Endodermal cell (in vitro differentiated cells): ENCODE measurements around the gene HNRNPA3. TPM values are rescaled to one million over a fixed set of nuclear protein-coding genes. Genes with fewer than 3 reads are reported as not detected.
A peak's percentile ranks its signal among the peaks of the same experiment; 100 is the strongest.

Experiments used
- DNase-seq: peaks from one replicate; pipeline ENCODE4 v3.0.0-alpha.2; 2017
- H3K27ac ChIP-seq: 2 replicates; pipeline ENCODE4 v1.5.1; 2013; ENCODE audit warnings: mild to moderate bottlenecking, low read depth, low read length, moderate library complexity
- H3K27me3 ChIP-seq: 2 replicates; pipeline ENCODE4 v1.6.1; 2013; ENCODE audit warnings: mild to moderate bottlenecking, low read length, moderate library complexity; ENCODE audit not compliant: insufficient read depth, control insufficient read depth, poor library complexity, severe bottlenecking
- H3K36me3 ChIP-seq: 2 replicates; pipeline ENCODE4 v1.7.0; 2013; ENCODE audit warnings: mild to moderate bottlenecking, low read length, moderate library complexity; ENCODE audit not compliant: control insufficient read depth, insufficient read depth
- H3K4me1 ChIP-seq: one replicate; pipeline ENCODE4 v1.7.0; 2013; ENCODE audit warnings: low read length; ENCODE audit not compliant: control insufficient read depth, insufficient read depth
- H3K4me3 ChIP-seq: 2 replicates; pipeline ENCODE4 v1.5.1; 2013; ENCODE audit warnings: mild to moderate bottlenecking, low read length, moderate library complexity
- H3K9ac ChIP-seq: 2 replicates; pipeline ENCODE4 v1.6.1; 2013; ENCODE audit warnings: mild to moderate bottlenecking, low read length, moderate library complexity; ENCODE audit not compliant: poor library complexity, severe bottlenecking; ENCODE audit errors: extremely low read depth
- H3K9me3 ChIP-seq: 2 replicates; pipeline ENCODE4 v1.6.1; 2013; ENCODE audit warnings: mild to moderate bottlenecking, low read length, moderate library complexity; ENCODE audit not compliant: control insufficient read depth
- H3K27ac Mint-ChIP-seq: 2 replicates; pipeline ENCODE4 v1.8.0; 2020; ENCODE audit warnings: mixed read lengths
- H3K27me3 Mint-ChIP-seq: 2 replicates; pipeline ENCODE4 v1.8.0; 2021; ENCODE audit warnings: mild to moderate bottlenecking, mixed read lengths; ENCODE audit not compliant: insufficient read depth
- H3K36me3 Mint-ChIP-seq: 2 replicates; pipeline ENCODE4 v1.8.0; 2020; ENCODE audit warnings: low read depth, mixed read lengths
- H3K4me1 Mint-ChIP-seq: 2 replicates; pipeline ENCODE4 v1.8.0; 2020; ENCODE audit warnings: mixed read lengths
- H3K4me3 Mint-ChIP-seq: 2 replicates; pipeline ENCODE4 v1.8.0; 2020; ENCODE audit warnings: mild to moderate bottlenecking, moderate library complexity, mixed read lengths
- H3K9me3 Mint-ChIP-seq: 2 replicates; pipeline ENCODE4 v1.8.0; 2020; ENCODE audit warnings: mild to moderate bottlenecking, mixed read lengths
- CTCF ChIP-seq: fragments of 200-600 bp; sonication (generic); conservative IDR thresholded peaks from 2 replicates; pipeline ENCODE4 v1.5.0; 2021; ENCODE audit warnings: antibody characterized with exemption, mild to moderate bottlenecking
- WGBS, 2 experiments: methylation state at CpG; one replicate each; pipeline versions ENCODE4 v1.1.5 to v1.1.7; 2013; ENCODE audit warnings: missing lambda C conversion rate in 2 of 2, mixed read lengths in 1 of 2; ENCODE audit not compliant: insufficient coverage in 1 of 2, insufficient read length in 1 of 2; 5-methylcytosine and 5-hydroxymethylcytosine counted together
- total RNA-seq, 2 donors: library from RNA; stranded (reverse); fragmentation: NEBNext Ultra II Directional in 1 of 2; extraction: Animal tissue kit (Norgen Biotek cat#: 25700) in 1 of 2; gene quantifications; 2 replicates in 1 of 2; 3 replicates in 1 of 2; pipeline ENCODE4 v1.2.1, GENCODE V29; 2021

The HNRNPA3 gene
- total RNA-seq, 2 donors from 2014 or later = 323 to 413 TPM

GRCh38 chr2:177237932-177238331 is 25.3 kb downstream of the HNRNPA3 start:
- H3K36me3 Mint-ChIP-seq = peaks cover 27% of the 10 kb centered on the region
- no peaks in the 10 kb centered on the region for H3K27me3 Mint-ChIP-seq
- DNase-seq = no peak
- Histone ChIP-seq H3K9ac (no peak overlapping the region), H3K36me3 (peaks cover 28% of the 10 kb centered on the region), H3K4me3 (no peak overlapping the region), H3K9me3 (no peaks in the 10 kb centered on the region), H3K4me1 (peaks cover 5% of the 10 kb centered on the region), H3K27me3 (no peaks in the 10 kb centered on the region), H3K27ac (no peak overlapping the region)
- H3K9me3 Mint-ChIP-seq = no peaks in the 10 kb centered on the region
- H3K27ac Mint-ChIP-seq = no peak overlapping the region
- H3K4me3 Mint-ChIP-seq = no peak overlapping the region
- 78 to 98% methylated on average over 1 to 2 of the region's 2 CpGs for WGBS, 2 experiments
- peaks cover 21% of the 10 kb centered on the region for H3K4me1 Mint-ChIP-seq
- no peak for TF ChIP-seq CTCF

- no peak overlapping the region for H3K4me3 ChIP-seq
- peaks cover 25% of the 10 kb centered on the region for H3K4me1 Mint-ChIP-seq
These were observed 26.5 kb downstream of the HNRNPA3 start for GRCh38 chr2:177239053-177239452.

GRCh38 chr2:177239932-177240630 is 27.5 kb downstream of the HNRNPA3 start:
- Histone ChIP-seq H3K27ac (no peak overlapping the region), H3K27me3 (no peaks in the 10 kb centered on the region), H3K36me3 (peaks cover 19% of the 10 kb centered on the region), H3K4me3 (no peak overlapping the region), H3K9ac (no peak overlapping the region), H3K4me1 (peaks cover 8% of the 10 kb centered on the region), H3K9me3 (no peaks in the 10 kb centered on the region)
- Mint-ChIP-seq H3K4me1 (peaks cover 27% of the 10 kb centered on the region), H3K27ac (peak overlapping the region; percentile 1), H3K4me3 (no peak overlapping the region), H3K36me3 (peaks cover 13% of the 10 kb centered on the region), H3K27me3 (no peaks in the 10 kb centered on the region), H3K9me3 (no peaks in the 10 kb centered on the region)
- 90 to 97% methylated on average over 4 to 5 of the region's 5 CpGs for WGBS, 2 experiments
- DNase-seq = no peak
- TF ChIP-seq CTCF = no peak

More at GRCh38 chr2:177239053-177239452, 26.5 kb downstream of the HNRNPA3 start:
- Histone ChIP-seq H3K27me3 (no peaks in the 10 kb centered on the region), H3K9me3 (no peaks in the 10 kb centered on the region), H3K36me3 (peaks cover 19% of the 10 kb centered on the region), H3K4me1 (peaks cover 8% of the 10 kb centered on the region), H3K27ac (no peak overlapping the region), H3K9ac (no peak overlapping the region)
- TF ChIP-seq CTCF = no peak
- no peak overlapping the region for H3K27ac Mint-ChIP-seq
- H3K4me3 Mint-ChIP-seq = no peak overlapping the region
- H3K27me3 Mint-ChIP-seq = no peaks in the 10 kb centered on the region
- WGBS, 2 experiments = 92 to 94% methylated on average over 2 to 6 of the region's 6 CpGs
- no peaks in the 10 kb centered on the region for H3K9me3 Mint-ChIP-seq
- peaks cover 21% of the 10 kb centered on the region for H3K36me3 Mint-ChIP-seq
- no peak for DNase-seq
